HTERT RPE-1 (cell line): ENCODE measurements around the gene HGD.

Experiments used
- in situ Hi-C: fragments of 300-500 bp; cut with MboI; formaldehyde crosslinking; loops from 4 replicates; pipeline ENCODE4 v1.14.3; 2020; ENCODE audit warnings: low sequenced_read_pairs

The HGD gene

DNA sequence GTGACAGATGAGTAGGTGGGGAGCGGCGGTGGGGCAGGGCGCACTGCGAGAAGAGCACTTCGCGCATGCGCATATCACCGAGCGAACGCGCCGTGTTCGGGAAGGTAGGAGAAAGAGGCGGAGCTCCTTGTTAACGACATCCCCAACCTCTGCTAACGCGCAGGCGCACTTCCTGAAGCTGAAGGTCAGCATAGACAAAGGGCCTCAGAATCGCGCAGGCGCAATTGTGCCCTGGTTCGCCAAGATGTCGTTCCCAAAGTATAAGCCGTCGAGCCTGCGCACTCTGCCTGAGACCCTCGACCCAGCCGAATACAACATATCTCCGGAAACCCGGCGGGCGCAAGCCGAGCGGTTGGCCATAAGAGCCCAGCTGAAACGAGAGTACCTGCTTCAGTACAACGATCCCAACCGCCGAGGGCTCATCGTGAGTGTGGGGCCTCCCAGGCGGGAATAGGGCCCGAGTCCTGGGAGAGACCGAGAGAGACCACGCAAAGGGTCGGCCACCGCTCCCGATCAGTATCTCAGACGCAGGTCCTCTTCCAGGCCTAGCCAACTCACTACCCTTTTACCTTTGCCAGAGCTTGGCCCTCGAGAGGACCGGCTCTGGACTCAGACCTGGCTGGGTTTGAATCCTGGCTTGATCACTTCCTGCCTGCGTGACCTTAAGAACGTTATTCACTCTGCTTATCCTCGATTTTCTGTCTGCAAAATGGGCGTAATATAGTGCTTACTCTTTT lies 85.8 kb downstream of the HGD start, which contains the start of gene NDUFB4:
Gene NDUFB4, plus strand, starts transcription at position 221 of the 737 bp plus-strand sequence. Its CDS starts 24 bp downstream, at position 245.
- in situ Hi-C loops = no loop called here

GRCh38 chr3:120595788-120596115 lies 86.3 kb downstream of the HGD start:
- in situ Hi-C loops = no loop called here

DNA sequence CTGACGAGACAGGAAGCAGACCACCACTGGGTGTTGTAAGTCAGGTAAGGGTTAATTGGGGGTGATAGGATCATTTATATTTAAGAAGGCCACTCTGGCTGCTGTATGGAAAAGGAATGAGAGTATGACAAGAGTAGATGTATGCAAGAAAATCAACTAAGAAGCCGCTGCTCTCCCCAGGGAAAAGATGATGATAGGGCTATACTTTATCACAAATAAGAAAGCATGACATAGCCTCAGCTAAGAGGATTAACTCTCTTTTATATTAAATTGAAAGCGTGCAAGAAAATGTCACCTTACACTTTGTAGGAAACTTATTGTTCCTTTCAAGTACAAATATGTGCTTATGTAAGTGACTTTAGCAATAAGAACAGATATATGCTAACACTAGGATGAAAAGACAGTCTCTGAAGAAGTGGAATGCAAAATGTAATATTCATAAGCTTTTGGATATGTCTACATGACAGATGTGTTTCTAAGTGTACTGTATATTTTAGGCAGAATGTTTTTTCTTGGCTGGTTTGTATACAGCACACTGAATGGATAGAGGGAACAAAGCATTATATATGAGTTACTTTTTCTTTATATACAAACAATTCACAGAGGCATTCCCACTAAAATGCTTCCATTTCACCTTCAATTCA lies 94.6 kb downstream of the HGD start:
- in situ Hi-C loops = no loop called here
